NCI-H2196 (cell line): ENCODE measurements around the gene NSG1.
"Not testable (repeated sequence)": the region's sequence is repeated elsewhere in the genome, so short reads cannot be mapped to it uniquely, and the experiment has no call there.

Experiments
- DNase-seq: peaks from one replicate; lab custom pipeline; 2025; ENCODE audit not compliant: unreplicated experiment; lab: John Stamatoyannopoulos, UW

The NSG1 gene

DNA sequence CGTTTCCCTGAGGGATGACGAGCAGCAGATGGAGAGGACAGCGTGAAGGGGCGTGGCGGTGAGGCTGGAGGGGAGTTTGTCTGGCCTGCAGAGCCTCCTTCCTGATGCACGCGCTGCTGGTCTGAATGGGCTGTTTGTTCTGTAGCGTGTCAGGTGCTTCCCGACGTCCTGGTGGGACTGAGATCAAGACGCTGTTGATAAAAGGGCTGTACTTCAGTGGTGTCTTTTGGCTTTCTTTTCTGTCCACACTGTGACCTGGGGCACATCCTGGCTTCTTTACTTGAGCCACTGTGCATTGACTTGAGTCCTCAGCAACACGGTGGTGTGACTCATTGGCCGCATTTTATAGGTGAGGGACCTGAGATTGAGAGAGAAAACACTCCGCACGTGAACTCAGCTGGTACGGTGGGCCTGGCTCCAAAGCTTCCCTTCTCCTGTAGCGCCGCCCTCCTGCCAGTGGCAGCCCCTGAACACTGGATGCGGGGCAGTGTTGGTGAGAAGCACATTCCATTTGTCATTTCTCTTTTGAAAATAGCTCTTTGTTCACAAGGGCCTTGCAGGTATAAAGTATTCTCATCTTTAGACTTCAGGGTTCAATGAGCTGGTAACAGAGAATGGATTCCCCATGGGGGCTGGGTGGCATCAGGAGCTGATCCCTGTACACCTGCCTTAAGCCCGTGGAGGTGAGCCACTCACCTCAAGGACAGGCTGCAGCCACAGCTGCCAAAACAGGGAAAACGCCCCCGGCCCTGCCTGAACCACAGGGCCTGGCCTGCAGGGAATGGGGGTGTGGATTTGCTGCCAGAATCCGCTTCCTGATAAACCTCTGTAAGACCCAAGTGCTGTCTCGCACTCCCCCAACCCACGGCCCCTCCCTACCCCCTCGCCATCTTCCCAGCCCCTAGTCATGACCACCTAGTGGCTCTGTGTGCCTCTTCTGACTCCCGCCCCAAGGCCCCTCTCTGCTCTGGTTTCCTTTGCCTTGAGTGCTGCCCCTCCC is 29.2 kb downstream of the NSG1 start:
- no peak for DNase-seq

DNA sequence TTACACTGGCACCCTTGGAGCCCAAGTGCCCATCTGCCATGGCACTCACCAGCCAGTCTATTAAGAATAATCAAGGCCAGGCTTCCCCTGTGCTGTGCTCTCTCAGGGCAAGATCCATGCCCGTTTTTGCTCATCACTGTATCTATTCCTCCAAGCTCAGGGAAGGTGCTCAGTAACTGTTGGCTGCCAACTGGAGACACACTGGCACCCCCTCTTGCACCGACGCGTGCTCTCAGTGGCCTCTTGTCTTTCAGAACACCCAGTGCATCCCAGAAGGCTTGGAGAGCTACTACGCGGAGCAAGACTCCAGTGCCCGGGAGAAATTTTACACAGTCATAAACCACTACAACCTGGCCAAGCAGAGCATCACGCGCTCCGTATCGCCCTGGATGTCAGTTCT is 30.1 kb downstream of the NSG1 start:
- no peak for DNase-seq

- DNase-seq: no peak
Observed at GRCh38 chr4:4417886-4418285, 31.0 kb downstream of the NSG1 start.

GRCh38 chr4:4418676-4419390 is 31.9 kb downstream of the NSG1 start:
- no peak for DNase-seq

GRCh38 chr4:4419896-4420295 is 33.0 kb downstream of the NSG1 start:
- no peak for DNase-seq

DNA sequence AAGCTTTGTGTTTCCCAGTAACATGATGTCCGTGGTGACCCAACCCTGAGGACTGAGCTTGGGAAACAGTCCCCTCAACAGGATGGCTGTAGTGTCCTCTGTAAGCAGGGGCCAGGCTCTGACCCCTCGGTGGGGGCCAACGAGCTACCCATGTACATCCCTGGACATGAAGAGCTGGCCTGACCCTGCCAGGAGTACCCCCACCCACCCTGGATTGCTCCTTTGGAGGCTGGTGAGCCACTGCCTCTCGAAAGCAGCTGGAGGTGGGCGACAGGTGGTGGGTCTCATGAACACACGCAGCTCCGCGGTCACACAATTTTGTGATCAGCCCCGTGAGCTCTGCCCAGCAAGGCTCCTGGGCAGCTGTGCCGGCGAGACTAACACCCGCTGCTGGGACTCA is 33.5 kb downstream of the NSG1 start:
- no peak for DNase-seq

DNA sequence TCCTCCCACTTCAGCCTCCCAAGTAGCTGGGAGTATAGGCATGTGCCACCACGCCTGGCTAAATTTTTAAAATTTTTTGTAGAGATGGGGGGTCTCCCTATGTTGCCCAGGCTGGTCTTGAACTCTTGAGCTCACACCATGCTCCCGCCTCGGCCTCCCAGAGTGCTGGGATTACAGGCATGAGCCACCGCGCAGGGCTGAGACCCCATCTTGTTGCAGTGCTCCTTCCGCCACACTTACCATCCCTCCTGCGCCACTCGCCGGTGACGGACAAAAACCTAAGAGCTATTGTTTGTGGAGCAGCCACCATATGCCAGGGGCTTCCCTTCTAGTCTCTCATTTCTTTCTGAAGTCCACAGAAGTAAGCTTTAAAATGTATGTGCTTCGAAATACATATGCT is 34.5 kb downstream of the NSG1 start:
- no peak for DNase-seq

- DNase-seq: not testable (repeated sequence)
Observed at GRCh38 chr4:4422117-4422516, 35.2 kb downstream of the NSG1 start.

DNA sequence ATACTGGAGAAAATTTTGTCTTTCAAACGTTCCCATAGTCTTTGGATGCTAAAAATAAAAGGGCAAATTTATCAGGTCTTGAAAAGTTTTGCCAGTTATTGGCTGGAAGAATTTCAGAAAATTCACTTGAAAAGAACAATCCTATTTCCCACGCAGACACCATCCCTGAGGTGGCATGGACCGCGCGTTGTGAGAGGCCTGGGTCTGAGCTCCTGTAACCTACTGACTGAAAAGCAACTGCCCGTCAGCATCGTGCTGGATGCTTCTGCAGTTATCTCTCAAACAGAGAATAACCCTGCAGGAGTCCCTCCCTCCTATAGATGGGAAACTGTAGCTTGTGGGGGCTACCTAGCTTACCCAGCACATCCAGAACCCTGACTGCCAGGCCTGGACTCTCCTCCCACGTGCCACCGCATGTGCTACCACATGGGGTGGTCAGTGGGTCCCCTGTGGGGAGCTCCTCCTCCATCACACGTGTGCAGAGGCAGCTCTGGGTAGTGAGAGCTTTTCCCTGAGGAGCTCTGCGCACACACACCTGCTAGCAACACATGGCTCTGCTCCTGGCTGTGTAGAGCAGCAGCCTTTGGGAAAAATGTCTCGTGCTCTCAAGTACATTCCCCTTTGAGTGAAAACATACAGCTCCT is 36.1 kb downstream of the NSG1 start:
- DNase-seq: no peak

- no peak for DNase-seq
Observed at GRCh38 chr4:4423706-4424498, 37.0 kb downstream of the NSG1 start.

DNA sequence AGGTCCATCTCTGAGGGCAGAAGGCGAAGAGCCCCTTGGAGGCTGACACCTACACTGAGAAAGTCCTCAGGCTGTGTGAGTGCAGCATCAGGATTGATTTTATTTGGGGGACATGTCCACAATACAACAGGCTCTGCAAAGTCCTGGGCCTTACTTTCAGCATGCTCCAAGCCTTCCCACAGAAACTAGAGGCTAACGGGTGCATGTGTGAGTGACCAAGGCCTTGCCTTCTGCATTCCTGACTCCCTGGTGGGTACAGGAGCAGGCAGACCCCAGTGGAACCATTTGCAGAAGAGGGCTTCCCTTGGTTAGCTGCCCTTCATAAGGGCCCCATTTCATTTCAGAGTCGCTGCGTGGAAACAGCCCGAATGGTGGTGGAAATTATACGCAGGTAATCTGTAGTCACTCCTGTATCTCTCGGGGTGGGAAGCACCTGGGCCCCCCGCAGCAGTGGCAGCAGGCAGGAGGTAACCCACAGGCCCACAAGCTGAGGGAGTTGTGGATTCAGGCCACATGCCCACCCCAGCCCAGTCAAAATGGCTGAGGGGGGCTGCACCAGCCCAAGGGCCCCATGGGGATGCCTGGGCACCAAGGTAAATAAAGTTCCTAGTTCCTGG is 37.7 kb downstream of the NSG1 start:
- no peak for DNase-seq

- no peak for DNase-seq
Observed at GRCh38 chr4:4425119-4425690, 38.3 kb downstream of the NSG1 start.

- no peak for DNase-seq
Observed at GRCh38 chr4:4425696-4426095, 38.8 kb downstream of the NSG1 start.

DNA sequence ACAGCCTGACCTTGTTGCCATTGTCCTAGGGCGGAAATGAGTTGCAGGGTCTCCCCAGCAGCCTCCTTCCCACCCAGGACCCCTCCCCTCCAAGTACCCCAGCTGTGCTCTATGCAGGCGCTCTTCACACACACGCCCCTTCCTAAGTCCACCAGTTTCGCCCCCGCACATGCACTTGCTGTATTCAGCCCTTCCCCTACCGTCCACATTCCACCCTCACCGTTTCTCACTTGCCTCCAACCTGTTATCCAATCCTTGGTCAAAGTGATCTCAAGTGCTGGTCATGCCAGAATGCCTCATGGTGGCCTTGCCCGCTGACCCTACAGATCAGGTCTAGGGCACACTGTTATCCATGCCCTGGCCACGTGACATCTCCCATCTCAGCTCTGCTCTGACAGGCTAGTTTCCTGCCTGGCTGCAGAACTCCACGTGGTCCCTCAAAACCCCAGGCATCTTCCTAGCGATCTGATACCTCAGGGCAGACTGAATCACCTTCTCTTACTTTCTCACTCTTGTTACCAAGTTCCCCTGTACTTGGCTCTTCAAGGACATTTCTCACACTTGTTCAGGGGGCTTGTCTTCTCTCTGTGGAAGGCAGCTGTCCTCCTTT is 39.7 kb downstream of the NSG1 start:
- DNase-seq: no peak

GRCh38 chr4:4427121-4427870 is 40.4 kb downstream of the NSG1 start:
- no peak for DNase-seq

GRCh38 chr4:4427886-4428285 is 41.0 kb downstream of the NSG1 start:
- DNase-seq: no peak

DNA sequence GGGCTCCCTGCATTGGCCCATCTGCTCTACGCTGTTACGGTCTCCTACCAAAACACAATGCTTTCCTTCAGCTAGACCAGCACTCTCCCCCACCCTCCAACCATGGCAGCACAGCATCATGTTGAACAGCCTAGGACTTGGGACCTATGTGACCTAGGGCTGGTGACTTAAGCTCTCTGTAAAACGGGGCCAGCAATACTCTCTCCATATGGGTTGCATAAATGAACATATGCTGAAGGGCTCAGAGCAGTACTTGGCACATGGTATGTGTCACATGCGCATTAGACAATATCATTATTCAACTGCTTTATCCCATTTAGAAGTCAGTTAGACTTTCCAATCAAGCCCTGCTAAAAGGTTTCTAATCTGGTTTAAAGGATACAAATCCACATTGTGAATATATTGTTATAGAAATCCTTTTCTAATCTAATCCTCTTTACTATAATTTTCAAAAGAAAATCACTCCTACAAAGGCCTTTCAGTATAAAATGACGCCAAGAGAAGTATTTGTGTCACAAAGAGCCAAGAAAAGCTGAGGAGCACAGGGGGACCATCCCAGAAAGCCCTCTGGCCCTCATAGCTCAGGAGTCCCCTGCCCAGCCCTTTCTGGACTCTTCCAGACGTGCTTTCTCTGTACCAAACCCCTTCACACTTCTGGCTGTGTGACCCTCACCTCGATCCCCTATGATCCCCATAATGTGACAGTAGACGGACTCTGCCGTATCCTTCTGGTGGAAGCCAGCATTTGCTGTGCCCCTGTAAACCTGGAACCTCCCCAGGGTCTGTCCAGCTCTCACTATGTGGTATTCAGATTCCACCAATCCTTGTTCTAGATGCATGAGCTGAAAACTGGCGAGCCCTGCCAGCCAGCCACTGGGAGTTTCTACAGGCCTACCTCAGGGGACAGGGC is 42.3 kb downstream of the NSG1 start:
- no peak for DNase-seq
